SK-N-SH treated with all-trans-retinoic acid at 6 μM for 48 hours (cell line): ENCODE data around the gene ENO2.

ENCODE experiments used
- CSDC2 ChIP-seq: fragments of 250-450 bp; sonication (Bioruptor Pico); IDR thresholded peaks from 2 replicates; pipeline ENCODE4 v1.5.0; 2020; ENCODE audit warnings: mild to moderate bottlenecking, moderate library complexity
- ZNF70 ChIP-seq: fragments of 450-650 bp; formaldehyde crosslinking; IDR thresholded peaks from 2 replicates; pipeline ENCODE4 v1.5.0; 2020; ENCODE audit warnings: mild to moderate bottlenecking, moderate library complexity

GRCh38 chr12:6968426-6968825, 54.0 kb downstream of the ENO2 start:
- TF ChIP-seq ZNF70 (no peak), CSDC2 (no peak)
